Measurements from ENCODE around the gene NOD1. TPM values are rescaled to one million over a fixed set of nuclear protein-coding genes. Genes with fewer than 3 reads are reported as not detected.

The NOD1 gene
- total and polyA plus RNA-seq, 2 of the 8 experiments (the other 6 are each of a cell fraction or from before 2014, with no cell fraction given) = 3.8 to 6.5 TPM

DNA sequence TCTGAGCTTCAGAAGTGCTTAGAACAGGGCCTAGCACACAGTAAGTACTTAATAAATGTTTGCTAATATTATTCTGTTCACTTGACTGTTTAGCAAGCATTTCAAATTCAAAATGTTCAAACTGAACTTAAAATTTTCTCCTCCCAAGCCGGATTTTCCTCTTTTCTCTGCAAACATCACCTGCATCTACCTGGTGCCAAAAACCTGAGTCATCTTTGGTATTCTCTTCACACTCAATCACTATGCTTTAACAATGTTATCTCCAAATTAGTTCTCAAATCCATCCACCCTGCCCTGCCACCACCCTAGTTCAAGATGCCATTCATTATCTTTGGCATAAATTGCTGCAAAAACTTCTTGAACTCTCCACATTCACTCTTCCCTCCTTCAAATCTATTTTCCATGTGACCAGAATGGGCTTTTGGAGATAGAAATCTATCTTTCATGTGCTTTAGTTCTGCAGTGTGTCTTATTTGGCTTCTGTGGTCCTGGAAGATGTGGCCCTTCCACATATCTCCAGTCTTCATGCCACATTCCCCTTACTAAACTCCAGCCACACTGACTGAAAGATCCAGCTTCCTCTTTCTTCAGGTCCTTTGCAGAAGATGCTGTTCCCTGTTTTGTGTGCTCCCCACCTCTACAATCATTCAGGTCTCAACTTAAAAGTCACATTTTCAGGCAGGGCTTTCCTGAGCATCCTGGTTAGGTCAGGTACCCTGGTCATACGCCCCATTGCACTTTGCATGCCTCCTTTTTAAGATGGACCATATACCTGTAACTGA lies 24.1 kb upstream of the NOD1 start:
- 82% methylated on average over 2 of the region's 2 CpGs; no CpG with 5 or more reads in 1 of the 2 experiments for WGBS, 2 experiments (ENCODE audit: extremely low coverage in 1 of 2, insufficient coverage in 1 of 2, insufficient read length in 1 of 2, insufficient replicate concordance in 2 of 2, low coverage in 1 of 2, low lambda C conversion rate in 2 of 2, missing lambda C conversion rate in 1 of 2)
- CTCF ChIA-PET (ENCODE audit: partially characterized antibody) = interaction anchor here (1.3 kb wide), 1 partner anchor 9 kb away, joined by 3 read pairs; no protein-coding TSS in a partner anchor
- TF ChIP-seq RNF2 (IDR thresholded peaks at IDR 0.05; ENCODE audit: borderline replicate concordance, low read depth, low read length, missing control alignments, poor library complexity, severe bottlenecking) = no peak
- TF ChIP-seq GABPA (IDR thresholded peaks at IDR 0.05; ENCODE audit: borderline replicate concordance, insufficient read depth, low read length) = no peak
- TF ChIP-seq SUZ12 (IDR thresholded peaks at IDR 0.05; ENCODE audit: low read length) = no peak
- no peak for TF ChIP-seq EZH2 (IDR thresholded peaks at IDR 0.05; ENCODE audit: low read depth, low read length, severe bottlenecking)
- TF ChIP-seq BCL11A (IDR thresholded peaks at IDR 0.05; ENCODE audit: low read depth in 2 of 2, low read length in 2 of 2) = no peak
- TF ChIP-seq JUND (IDR thresholded peaks at IDR 0.05; ENCODE audit: low read length) = no peak
- TF ChIP-seq CHD2 (IDR thresholded peaks at IDR 0.05; ENCODE audit: low read length) = no peak
- TF ChIP-seq, protein P1, sequence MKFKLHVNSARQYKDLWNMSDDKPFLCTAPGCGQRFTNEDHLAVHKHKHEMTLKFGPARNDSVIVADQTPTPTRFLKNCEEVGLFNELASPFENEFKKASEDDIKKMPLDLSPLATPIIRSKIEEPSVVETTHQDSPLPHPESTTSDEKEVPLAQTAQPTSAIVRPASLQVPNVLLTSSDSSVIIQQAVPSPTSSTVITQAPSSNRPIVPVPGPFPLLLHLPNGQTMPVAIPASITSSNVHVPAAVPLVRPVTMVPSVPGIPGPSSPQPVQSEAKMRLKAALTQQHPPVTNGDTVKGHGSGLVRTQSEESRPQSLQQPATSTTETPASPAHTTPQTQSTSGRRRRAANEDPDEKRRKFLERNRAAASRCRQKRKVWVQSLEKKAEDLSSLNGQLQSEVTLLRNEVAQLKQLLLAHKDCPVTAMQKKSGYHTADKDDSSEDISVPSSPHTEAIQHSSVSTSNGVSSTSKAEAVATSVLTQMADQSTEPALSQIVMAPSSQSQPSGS (IDR thresholded peaks at IDR 0.05; ENCODE audit: low read length) = no peak
- no peak for TF ChIP-seq SIN3A (conservative IDR thresholded peaks at IDR 0.05 in 1 of 2, IDR thresholded peaks at IDR 0.05 in 1 of 2; ENCODE audit: low read depth in 1 of 2, low read length in 2 of 2)

More for the DNA sequence above, 24.1 kb upstream of the NOD1 start:
- FAIRE-seq (no peak), DNase-seq (ENCODE audit: low read depth in 1 of 2, low spot score in 2 of 2) (no peak)
- H3K18ac ChIP-seq (ENCODE audit: extremely low read depth, low read length) = no peak overlapping the region
- no peak overlapping the region for H3K4ac ChIP-seq (replicated peaks; ENCODE audit: insufficient read length, low read depth, low read length)
- peak overlapping the region; percentile 85 to 89; a peak in 3 of 4 replicates for H3K4me2 ChIP-seq (ENCODE audit: insufficient read depth in 1 of 2, low read depth in 2 of 2, low read length in 2 of 2)
- no peak overlapping the region for H2BK120ac ChIP-seq (replicated peaks; ENCODE audit: low read depth, low read length)
- H3K23me2 ChIP-seq (ENCODE audit: low read depth, low read length) = peaks cover 4% of the 10 kb centered on the region; the same call in 1 of the 2 replicates
- no peak overlapping the region for H3K14ac ChIP-seq (ENCODE audit: insufficient read length)
- no peak overlapping the region for H3K27ac ChIP-seq (ENCODE audit: low read depth, low read length)
- H3K36me3 ChIP-seq (ENCODE audit: control insufficient read depth in 2 of 4, insufficient read depth in 4 of 4, low read length in 3 of 4) = peaks cover 0 to 21% (median under 1%) of the 10 kb centered on the region in 4 experiments; a peak in 6 of 8 replicates
- H3K79me2 ChIP-seq (ENCODE audit: control insufficient read depth in 1 of 2, insufficient read depth in 2 of 2, low read length in 2 of 2) = peaks cover 9 to 53% of the 10 kb centered on the region in 2 experiments
- no peak overlapping the region for H2BK15ac ChIP-seq (ENCODE audit: low read length)
- no peak overlapping the region for H4K91ac ChIP-seq (replicated peaks; ENCODE audit: insufficient read length, low read length)
- H2BK5ac ChIP-seq (ENCODE audit: low read depth, low read length) = no peak overlapping the region
- H3K9me3 ChIP-seq (ENCODE audit: insufficient read depth in 2 of 2, low read depth in 1 of 2, low read length in 1 of 2) = no peaks in the 10 kb centered on the region
- no peak overlapping the region for H2BK12ac ChIP-seq (ENCODE audit: low read depth, low read length)
- H2BK20ac ChIP-seq (ENCODE audit: low read length) = no peak overlapping the region
- no peak overlapping the region for H2AFZ ChIP-seq (ENCODE audit: low read length)
- POLR2A ChIA-PET (ENCODE audit: partially characterized antibody) = interaction anchor here (1.5 to 2.0 kb wide), 3 partner anchors 8 to 91 kb away, joined by 3 to 14 read pairs (median 5); no protein-coding TSS in a partner anchor
- peaks cover 0 to 6% (median 3%) of the 10 kb centered on the region in 4 experiments; a peak in 4 of 7 replicates for H3K4me1 ChIP-seq (replicated peaks in 1 of 4; ENCODE audit: control insufficient read depth in 3 of 4, insufficient read depth in 4 of 4, low read length in 3 of 4)
- H4K8ac ChIP-seq (ENCODE audit: extremely low read depth, insufficient read depth, low read length) = no peak overlapping the region
- peaks cover 3 to 8% of the 10 kb centered on the region in 2 experiments for H4K20me1 ChIP-seq (replicated peaks in 1 of 2; ENCODE audit: control insufficient read depth in 1 of 2, insufficient read depth in 2 of 2, low read length in 2 of 2)
- peak overlapping the region in 1 of 4 experiments; percentile 95; a peak in 2 of 8 replicates for H3K4me3 ChIP-seq (ENCODE audit: extremely low read depth in 1 of 4, insufficient read depth in 2 of 4, low read depth in 3 of 4, low read length in 4 of 4)
- H3K79me1 ChIP-seq (ENCODE audit: low read depth, low read length) = peaks cover 13% of the 10 kb centered on the region
- H3K23ac ChIP-seq (ENCODE audit: insufficient read length) = no peak overlapping the region
- no peak overlapping the region for H3K56ac ChIP-seq (replicated peaks; ENCODE audit: insufficient read length, low read depth, low read length)
- H3K27me3 ChIP-seq (replicated peaks in 1 of 4; ENCODE audit: control insufficient read depth in 3 of 4, extremely low read depth in 1 of 4, insufficient read depth in 3 of 4, low read length in 3 of 4) = no peaks in the 10 kb centered on the region
- H4K5ac ChIP-seq (ENCODE audit: insufficient read length, low read depth, low read length) = no peak overlapping the region
- H3K9ac ChIP-seq (replicated peaks in 1 of 4; ENCODE audit: extremely low read depth in 1 of 4, low read depth in 3 of 4, low read length in 3 of 4) = no peak overlapping the region
- no peak overlapping the region for H2AK5ac ChIP-seq (ENCODE audit: low read depth, low read length)

All from H1 (cell line).